Nephron progenitor cell (in vitro differentiated cells): ENCODE results near the gene CSDE1.
A peak's percentile ranks its signal among the peaks of the same experiment; 100 is the strongest.

ENCODE experiments used
- DNase-seq: peaks from one replicate; pipeline ENCODE4 v3.0.0; 2021
- H3K27ac Mint-ChIP-seq: 2 replicates; pipeline ENCODE4 v1.8.0; 2021; ENCODE audit warnings: mild to moderate bottlenecking, moderate library complexity, mixed read lengths
- H3K27me3 Mint-ChIP-seq: 2 replicates; pipeline ENCODE4 v1.8.0; 2021; ENCODE audit warnings: mild to moderate bottlenecking, low read depth, mixed read lengths; ENCODE audit not compliant: poor library complexity
- H3K36me3 Mint-ChIP-seq: 2 replicates; pipeline ENCODE4 v1.8.0; 2021; ENCODE audit warnings: low read depth, mixed read lengths
- H3K4me1 Mint-ChIP-seq: 2 replicates; pipeline ENCODE4 v1.8.0; 2021; ENCODE audit warnings: mixed read lengths
- H3K4me3 Mint-ChIP-seq: 2 replicates; pipeline ENCODE4 v1.8.0; 2021; ENCODE audit warnings: mild to moderate bottlenecking, moderate library complexity, mixed read lengths
- H3K9me3 Mint-ChIP-seq: 2 replicates; pipeline ENCODE4 v1.8.0; 2021; ENCODE audit warnings: mild to moderate bottlenecking, moderate library complexity, mixed read lengths
- CTCF ChIP-seq: fragments of 200-600 bp; sonication (generic); IDR thresholded peaks from 2 replicates; pipeline ENCODE4 v1.5.0; 2021; ENCODE audit warnings: antibody characterized with exemption

CSDE1 gene

GRCh38 chr1:114670083-114671010 lies 87.4 kb downstream of the CSDE1 start:
- Mint-ChIP-seq H3K27ac (no peak overlapping the region), H3K27me3 (peaks cover 34% of the 10 kb centered on the region), H3K9me3 (no peaks in the 10 kb centered on the region), H3K4me1 (no peaks in the 10 kb centered on the region), H3K36me3 (no peaks in the 10 kb centered on the region), H3K4me3 (peak overlapping the region; percentile 83)
- DNase-seq, result peak; percentile 95
- no peak for TF ChIP-seq CTCF

GRCh38 chr1:114669562-114670082 lies 88.2 kb downstream of the CSDE1 start, which contains the start of gene DENND2C:
Gene DENND2C (minus strand): TSS chr1:114670049. CDS start chr1:114625984, 44,065 bp downstream.
- Mint-ChIP-seq H3K36me3 (no peaks in the 10 kb centered on the region), H3K4me3 (peak within 1 kb of the TSS; percentile 83), H3K9me3 (no peaks in the 10 kb centered on the region), H3K27ac (no peak within 1 kb of the TSS), H3K27me3 (peaks cover 27% of the 10 kb centered on the region), H3K4me1 (no peaks in the 10 kb centered on the region)
- DNase-seq, result no peak
- TF ChIP-seq CTCF, result no peak

GRCh38 chr1:114668784-114669561 lies 88.8 kb downstream of the CSDE1 start:
- peak overlapping the region; percentile 83 for H3K4me3 Mint-ChIP-seq
- no peak for DNase-seq
- H3K27me3 Mint-ChIP-seq, result peaks cover 22% of the 10 kb centered on the region
- no peak overlapping the region for H3K27ac Mint-ChIP-seq
- no peak for TF ChIP-seq CTCF
- no peaks in the 10 kb centered on the region for H3K9me3 Mint-ChIP-seq
- H3K36me3 Mint-ChIP-seq, result no peaks in the 10 kb centered on the region
- no peaks in the 10 kb centered on the region for H3K4me1 Mint-ChIP-seq

- peak overlapping the region; percentile 16 for H3K4me3 Mint-ChIP-seq
- no peaks in the 10 kb centered on the region for H3K9me3 Mint-ChIP-seq
- no peaks in the 10 kb centered on the region for H3K4me1 Mint-ChIP-seq
- DNase-seq, result no peak
- no peaks in the 10 kb centered on the region for H3K36me3 Mint-ChIP-seq
- H3K27ac Mint-ChIP-seq, result no peak overlapping the region
- peaks cover 22% of the 10 kb centered on the region for H3K27me3 Mint-ChIP-seq
- TF ChIP-seq CTCF, result no peak
Measured at GRCh38 chr1:114668373-114668772, 89.4 kb downstream of the CSDE1 start.

- Mint-ChIP-seq H3K9me3 (no peaks in the 10 kb centered on the region), H3K36me3 (no peaks in the 10 kb centered on the region), H3K27ac (no peak overlapping the region), H3K4me3 (no peak overlapping the region), H3K4me1 (no peaks in the 10 kb centered on the region), H3K27me3 (peaks cover 20% of the 10 kb centered on the region)
- TF ChIP-seq CTCF, result no peak
- no peak for DNase-seq
Measured at GRCh38 chr1:114666954-114667353, 90.8 kb downstream of the CSDE1 start.
